T-helper 1 cell treated with Interleukin-12 subunit alpha and Interleukin-12 subunit beta and Interleukin-4 antibody, amounts not matched to agents 30 μg/mL and 1 μg/mL, for 36 hours (primary cell): ENCODE results near the gene AQP12A.

Experiments used
- H3K27ac Mint-ChIP-seq: one replicate; pipeline ENCODE4 v1.8.0; 2021; ENCODE audit warnings: mild to moderate bottlenecking, mixed read lengths
- H3K27me3 Mint-ChIP-seq: one replicate; pipeline ENCODE4 v1.8.0; 2021; ENCODE audit warnings: low read depth, mixed read lengths
- H3K36me3 Mint-ChIP-seq: one replicate; pipeline ENCODE4 v1.8.0; 2021; ENCODE audit warnings: low read depth, mixed read lengths
- H3K4me1 Mint-ChIP-seq: one replicate; pipeline ENCODE4 v1.8.0; 2021; ENCODE audit warnings: low read depth, mixed read lengths
- H3K4me3 Mint-ChIP-seq: one replicate; pipeline ENCODE4 v1.8.0; 2021; ENCODE audit warnings: mild to moderate bottlenecking, moderate library complexity, mixed read lengths
- H3K9me3 Mint-ChIP-seq: one replicate; pipeline ENCODE4 v1.8.0; 2021; ENCODE audit warnings: mixed read lengths

AQP12A gene

DNA sequence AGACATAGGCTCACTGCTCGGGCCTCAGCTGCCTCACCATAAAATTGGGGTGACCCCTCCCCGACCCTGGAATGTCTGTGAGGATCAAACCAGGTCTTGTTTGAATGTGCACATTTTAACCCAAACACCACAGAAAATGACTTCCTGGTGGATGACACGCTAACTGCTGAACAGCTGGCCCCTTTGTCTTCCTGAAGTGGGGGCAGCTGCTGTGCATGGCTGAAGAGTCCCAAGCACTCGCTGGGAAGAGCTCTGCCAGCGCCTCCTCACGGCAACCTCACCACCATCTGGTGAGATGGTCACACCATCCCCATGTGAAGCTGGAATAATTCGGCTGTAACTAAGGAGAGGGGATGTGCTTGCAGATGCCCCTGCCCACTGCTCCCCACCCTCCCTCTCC lies 34.0 kb downstream of the AQP12A start:
- Mint-ChIP-seq H3K36me3 (no peaks in the 10 kb centered on the region), H3K27me3 (no peaks in the 10 kb centered on the region), H3K4me1 (no peaks in the 10 kb centered on the region), H3K27ac (no peak overlapping the region), H3K4me3 (no peak overlapping the region), H3K9me3 (no peaks in the 10 kb centered on the region)

DNA sequence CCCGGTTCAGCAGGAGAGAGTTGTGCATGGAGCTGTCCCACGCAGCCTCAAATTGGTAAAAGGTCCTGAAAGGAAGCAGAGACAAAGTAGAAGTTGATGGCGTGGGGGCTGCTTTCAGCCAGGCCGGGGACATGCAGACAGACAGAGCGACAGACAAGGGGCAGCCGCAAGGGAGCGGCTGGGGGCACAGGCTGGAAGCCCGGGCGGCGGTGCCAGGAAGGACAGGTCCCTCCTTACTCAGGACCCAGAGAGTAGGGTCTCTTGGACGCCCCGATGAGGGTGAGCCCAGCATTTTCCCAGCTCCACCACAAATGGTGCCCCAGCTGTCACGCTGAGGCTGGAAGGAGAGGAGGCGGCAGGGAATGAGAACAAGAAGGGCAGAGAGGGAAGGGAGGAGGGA lies 35.2 kb downstream of the AQP12A start:
- Mint-ChIP-seq H3K27me3 (no peaks in the 10 kb centered on the region), H3K4me3 (no peak overlapping the region), H3K27ac (no peak overlapping the region), H3K36me3 (no peaks in the 10 kb centered on the region), H3K9me3 (no peaks in the 10 kb centered on the region), H3K4me1 (no peaks in the 10 kb centered on the region)

DNA sequence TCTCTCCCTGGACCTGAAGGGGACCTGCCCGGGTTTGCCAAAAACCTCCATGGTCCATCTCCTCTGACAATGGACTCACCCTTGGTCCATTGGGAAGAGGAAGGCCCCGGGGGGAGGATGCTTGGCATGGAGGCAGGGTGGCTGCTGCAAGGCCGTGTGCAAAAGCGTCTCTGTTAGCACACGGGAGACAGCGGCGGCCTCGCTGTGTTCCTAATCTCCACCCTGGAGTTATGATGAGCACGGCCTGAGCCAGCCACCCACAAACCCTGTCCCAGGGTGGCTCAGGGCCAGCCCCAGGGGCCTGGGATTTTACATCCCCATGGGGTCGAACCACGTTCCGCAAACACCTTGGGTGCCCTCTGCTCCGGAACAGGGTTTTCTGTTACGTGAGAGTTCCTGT lies 35.8 kb downstream of the AQP12A start:
- no peaks in the 10 kb centered on the region for H3K9me3 Mint-ChIP-seq
- no peak overlapping the region for H3K27ac Mint-ChIP-seq
- no peaks in the 10 kb centered on the region for H3K36me3 Mint-ChIP-seq
- H3K27me3 Mint-ChIP-seq: no peaks in the 10 kb centered on the region
- H3K4me1 Mint-ChIP-seq: no peaks in the 10 kb centered on the region
- no peak overlapping the region for H3K4me3 Mint-ChIP-seq

DNA sequence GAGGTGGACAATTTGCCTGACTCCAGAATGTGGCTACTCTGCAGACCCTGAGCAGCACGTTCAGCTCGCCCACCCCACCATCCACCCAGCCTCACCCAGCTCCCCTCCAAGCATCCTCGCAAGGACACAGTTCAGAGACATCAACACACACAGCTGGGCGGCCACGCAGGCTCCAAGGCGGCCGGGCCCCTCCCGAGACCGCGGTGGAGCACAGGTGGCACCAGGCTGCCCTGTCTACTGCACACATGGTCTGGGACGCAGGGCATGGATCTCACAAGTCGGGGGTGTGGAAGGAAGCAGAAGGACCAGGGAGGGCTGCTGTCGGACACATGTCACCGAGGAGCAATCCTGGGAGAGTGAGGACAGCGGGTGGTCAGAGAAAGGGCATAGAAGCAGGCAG lies 36.2 kb downstream of the AQP12A start:
- no peaks in the 10 kb centered on the region for H3K27me3 Mint-ChIP-seq
- no peaks in the 10 kb centered on the region for H3K36me3 Mint-ChIP-seq
- H3K4me3 Mint-ChIP-seq: no peak overlapping the region
- H3K9me3 Mint-ChIP-seq: no peaks in the 10 kb centered on the region
- H3K4me1 Mint-ChIP-seq: no peaks in the 10 kb centered on the region
- no peak overlapping the region for H3K27ac Mint-ChIP-seq

DNA sequence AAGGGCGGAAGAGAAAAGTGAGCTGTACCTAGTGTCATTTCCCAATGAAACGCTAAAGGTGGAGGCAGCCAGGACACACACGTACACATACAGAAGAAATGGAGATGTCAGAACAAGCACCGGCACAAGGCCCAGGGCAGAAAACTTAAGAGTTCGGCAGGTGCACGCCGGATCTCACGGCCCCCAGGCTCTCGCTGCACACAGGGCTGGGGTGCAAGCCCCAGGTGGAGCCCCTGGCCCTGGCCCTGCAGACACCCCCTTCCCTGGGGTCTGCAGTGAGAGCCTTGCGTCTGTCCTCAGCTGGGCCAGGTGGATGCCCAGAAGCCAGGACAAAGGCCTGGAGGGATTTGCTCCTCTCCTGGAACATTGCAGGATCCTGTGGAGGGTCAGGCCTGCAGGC lies 36.7 kb downstream of the AQP12A start:
- Mint-ChIP-seq H3K27ac (no peak overlapping the region), H3K4me3 (no peak overlapping the region), H3K27me3 (no peaks in the 10 kb centered on the region), H3K4me1 (no peaks in the 10 kb centered on the region), H3K9me3 (no peaks in the 10 kb centered on the region), H3K36me3 (no peaks in the 10 kb centered on the region)

- H3K9me3 Mint-ChIP-seq: no peaks in the 10 kb centered on the region
- H3K4me3 Mint-ChIP-seq: no peak overlapping the region
- no peaks in the 10 kb centered on the region for H3K36me3 Mint-ChIP-seq
- H3K27me3 Mint-ChIP-seq: no peaks in the 10 kb centered on the region
- no peak overlapping the region for H3K27ac Mint-ChIP-seq
- H3K4me1 Mint-ChIP-seq: no peaks in the 10 kb centered on the region
These were observed 37.2 kb downstream of the AQP12A start for GRCh38 chr2:240728827-240729226.

- Mint-ChIP-seq H3K9me3 (no peaks in the 10 kb centered on the region), H3K4me3 (no peak overlapping the region)
These were observed 39.0 kb downstream of the AQP12A start for GRCh38 chr2:240730501-240731177.

DNA sequence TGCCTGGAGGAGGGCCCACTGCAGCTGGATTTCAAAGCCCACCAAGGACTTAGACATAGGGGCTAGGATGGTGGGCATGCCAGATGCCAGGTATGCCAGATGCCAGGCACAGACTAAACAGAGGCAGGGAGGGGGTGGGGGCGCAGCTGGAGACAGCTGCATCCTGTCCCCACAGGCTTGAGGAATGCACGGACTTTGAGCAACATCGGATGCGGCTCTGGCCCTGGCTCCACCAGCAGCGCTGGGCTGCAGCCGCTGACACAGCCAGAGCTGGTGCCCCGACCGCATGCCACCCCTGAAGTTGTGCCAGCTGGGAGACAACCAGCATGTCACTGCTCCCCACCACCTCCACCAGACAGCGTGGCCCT lies 39.5 kb downstream of the AQP12A start:
- Mint-ChIP-seq H3K4me1 (no peaks in the 10 kb centered on the region), H3K4me3 (no peak overlapping the region), H3K36me3 (no peaks in the 10 kb centered on the region), H3K27ac (no peak overlapping the region), H3K9me3 (no peaks in the 10 kb centered on the region), H3K27me3 (no peaks in the 10 kb centered on the region)

More at GRCh38 chr2:240730501-240731177, 39.0 kb downstream of the AQP12A start:
- H3K27ac Mint-ChIP-seq: no peak overlapping the region
- H3K27me3 Mint-ChIP-seq: no peaks in the 10 kb centered on the region
- H3K4me1 Mint-ChIP-seq: no peaks in the 10 kb centered on the region
- no peaks in the 10 kb centered on the region for H3K36me3 Mint-ChIP-seq

- no peaks in the 10 kb centered on the region for H3K9me3 Mint-ChIP-seq
- no peak overlapping the region for H3K4me3 Mint-ChIP-seq
- no peaks in the 10 kb centered on the region for H3K27me3 Mint-ChIP-seq
- H3K36me3 Mint-ChIP-seq: no peaks in the 10 kb centered on the region
- H3K4me1 Mint-ChIP-seq: no peaks in the 10 kb centered on the region
- no peak overlapping the region for H3K27ac Mint-ChIP-seq
These were observed 40.5 kb downstream of the AQP12A start for GRCh38 chr2:240732184-240732583.

- no peaks in the 10 kb centered on the region for H3K9me3 Mint-ChIP-seq
- H3K4me3 Mint-ChIP-seq: no peak overlapping the region
- H3K4me1 Mint-ChIP-seq: no peaks in the 10 kb centered on the region
- no peaks in the 10 kb centered on the region for H3K36me3 Mint-ChIP-seq
- no peak overlapping the region for H3K27ac Mint-ChIP-seq
- no peaks in the 10 kb centered on the region for H3K27me3 Mint-ChIP-seq
These were observed 41.4 kb downstream of the AQP12A start for GRCh38 chr2:240732911-240733622.

GRCh38 chr2:240733803-240734495 lies 42.3 kb downstream of the AQP12A start:
- Mint-ChIP-seq H3K9me3 (no peaks in the 10 kb centered on the region), H3K27me3 (no peaks in the 10 kb centered on the region), H3K36me3 (no peaks in the 10 kb centered on the region), H3K27ac (no peak overlapping the region), H3K4me1 (no peaks in the 10 kb centered on the region), H3K4me3 (no peak overlapping the region)

GRCh38 chr2:240734756-240735155 lies 43.1 kb downstream of the AQP12A start:
- no peaks in the 10 kb centered on the region for H3K9me3 Mint-ChIP-seq
- H3K36me3 Mint-ChIP-seq: no peaks in the 10 kb centered on the region
- H3K27ac Mint-ChIP-seq: no peak overlapping the region
- no peak overlapping the region for H3K4me3 Mint-ChIP-seq
- no peaks in the 10 kb centered on the region for H3K27me3 Mint-ChIP-seq
- peaks cover under 1% of the 10 kb centered on the region for H3K4me1 Mint-ChIP-seq

- no peaks in the 10 kb centered on the region for H3K9me3 Mint-ChIP-seq
- no peak overlapping the region for H3K4me3 Mint-ChIP-seq
- peaks cover 2% of the 10 kb centered on the region for H3K4me1 Mint-ChIP-seq
- H3K36me3 Mint-ChIP-seq: no peaks in the 10 kb centered on the region
- no peaks in the 10 kb centered on the region for H3K27me3 Mint-ChIP-seq
- no peak overlapping the region for H3K27ac Mint-ChIP-seq
These were observed 43.8 kb downstream of the AQP12A start for GRCh38 chr2:240735476-240735875.

DNA sequence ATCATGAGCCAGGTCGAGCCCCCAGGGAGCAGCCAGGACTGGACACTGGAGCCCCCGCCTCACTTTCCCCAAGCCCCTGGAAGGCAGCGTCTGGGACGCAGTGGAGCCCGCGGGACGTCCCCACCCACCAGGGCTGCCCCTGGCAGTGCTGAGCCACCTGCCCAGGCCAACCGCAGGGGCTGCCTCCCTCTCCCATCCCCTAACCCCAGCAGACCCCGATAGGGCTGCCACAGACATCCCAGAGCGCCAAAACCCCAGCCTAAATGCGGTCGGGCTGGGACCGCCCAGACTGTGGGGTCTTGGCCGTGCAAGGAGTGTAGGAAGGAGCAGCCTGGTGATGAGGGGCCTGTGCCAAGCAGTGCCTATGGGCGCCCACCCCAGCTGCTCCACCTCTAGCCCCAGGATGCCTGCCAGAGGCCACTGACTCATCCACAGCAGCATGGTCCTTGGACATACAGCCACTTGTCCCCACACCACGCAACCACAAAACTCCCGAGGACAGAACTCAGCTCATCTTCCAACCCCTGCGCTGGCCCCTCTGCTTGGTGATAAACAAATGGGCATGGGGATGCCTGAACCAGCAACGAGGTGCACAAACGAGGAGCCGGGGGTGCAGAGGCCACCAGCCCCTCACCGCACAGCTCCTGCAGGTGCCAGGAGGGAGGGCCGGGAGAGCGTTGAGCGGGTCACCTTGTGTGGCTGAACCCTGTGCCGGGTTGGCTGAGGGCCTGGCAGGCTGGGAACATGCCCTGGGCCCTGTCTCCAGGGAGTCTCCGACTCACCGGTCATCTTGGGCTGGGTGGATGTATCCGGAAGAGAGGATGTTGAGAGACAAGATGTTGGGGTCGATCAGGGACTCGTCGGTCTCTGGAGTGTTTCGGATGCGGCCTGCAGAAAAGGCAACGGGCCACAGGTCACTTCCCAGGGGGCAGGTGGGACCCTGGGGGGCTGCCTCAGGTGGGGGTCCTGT lies 44.9 kb downstream of the AQP12A start:
- Mint-ChIP-seq H3K4me1 (peaks cover 2% of the 10 kb centered on the region), H3K9me3 (no peaks in the 10 kb centered on the region), H3K36me3 (no peaks in the 10 kb centered on the region), H3K27ac (no peak overlapping the region), H3K4me3 (no peak overlapping the region), H3K27me3 (no peaks in the 10 kb centered on the region)
